OCI-LY1 (cell line): ENCODE data around the gene SNTG2.

ENCODE experiments used
- H2AFZ ChIP-seq: fragments of 200-600 bp; sonication (generic), shearing (Covaris generic); 2 replicates; pipeline ENCODE4 v1.6.0; 2014; ENCODE audit warnings: antibody characterized with exemption, mild to moderate bottlenecking, low read length
- H3F3A ChIP-seq: fragments of 200-600 bp; sonication (generic), shearing (Covaris generic); 2 replicates; pipeline ENCODE4 v1.6.0; 2014; ENCODE audit warnings: mild to moderate bottlenecking, antibody characterized with exemption, low read length, moderate library complexity; ENCODE audit not compliant: insufficient read depth
- H3K27ac ChIP-seq: fragments of 200-600 bp; sonication (generic); 2 replicates; pipeline ENCODE4 v1.5.1; 2014; ENCODE audit warnings: low read length, mixed run types, mild to moderate bottlenecking, low read depth; ENCODE audit not compliant: poor library complexity, severe bottlenecking
- H3K27me3 ChIP-seq: fragments of 200-600 bp; sonication (generic); 2 replicates; pipeline ENCODE4 v1.6.0; 2014; ENCODE audit warnings: antibody characterized with exemption, mild to moderate bottlenecking, low read length, moderate library complexity; ENCODE audit not compliant: insufficient read depth
- H3K36me3 ChIP-seq: fragments of 200-600 bp; sonication (generic); 2 replicates; pipeline ENCODE4 v1.6.1; 2014; ENCODE audit warnings: mild to moderate bottlenecking, antibody characterized with exemption, low read length, moderate library complexity, mixed read lengths; ENCODE audit not compliant: insufficient read depth
- H3K4me1 ChIP-seq: fragments of 200-600 bp; sonication (generic); 2 replicates; pipeline ENCODE4 v1.5.1; 2014; ENCODE audit warnings: mild to moderate bottlenecking, low read length, moderate library complexity; ENCODE audit not compliant: insufficient read depth, severe bottlenecking
- H3K4me2 ChIP-seq: fragments of 200-600 bp; sonication (generic), shearing (Covaris generic); 2 replicates; pipeline ENCODE4 v1.6.1; 2014; ENCODE audit warnings: low read length
- H3K4me3 ChIP-seq: fragments of 200-600 bp; sonication (generic); 2 replicates; pipeline ENCODE4 v1.5.1; 2014; ENCODE audit warnings: low read length, low read depth, mild to moderate bottlenecking, mixed read lengths; ENCODE audit not compliant: poor library complexity, severe bottlenecking
- H3K79me2 ChIP-seq: fragments of 200-600 bp; shearing (Covaris generic); 2 replicates; pipeline ENCODE4 v1.6.1; 2016; ENCODE audit warnings: mixed run types, low read length, mixed read lengths; ENCODE audit not compliant: insufficient read depth
- H3K9ac ChIP-seq: fragments of 200-600 bp; sonication (generic), shearing (Covaris generic); 2 replicates; pipeline ENCODE4 v1.6.1; 2014; ENCODE audit warnings: mild to moderate bottlenecking, low read length, mixed read lengths
- H3K9me2 ChIP-seq: fragments of 200-600 bp; sonication (generic), shearing (Covaris generic); 2 replicates; pipeline ENCODE4 v1.6.1; 2014; ENCODE audit warnings: low read depth, mild to moderate bottlenecking, low read length, mixed read lengths
- H3K9me3 ChIP-seq: fragments of 200-600 bp; shearing (Covaris generic); 2 replicates; pipeline ENCODE4 v1.6.1; 2014; ENCODE audit warnings: low read length, mixed read lengths
- H4K20me1 ChIP-seq: fragments of 200-600 bp; sonication (generic), shearing (Covaris generic); 2 replicates; pipeline ENCODE4 v1.6.0; 2016; ENCODE audit warnings: mild to moderate bottlenecking, low read length; ENCODE audit not compliant: insufficient read depth
- CTCF ChIP-seq: fragments of 200-600 bp; sonication (generic), shearing (Covaris generic); IDR thresholded peaks from 2 replicates; pipeline ENCODE4 v1.5.1; 2017; ENCODE audit warnings: mild to moderate bottlenecking, antibody characterized with exemption, low read length, moderate library complexity, mixed read lengths
- EZH2 ChIP-seq: fragments of 200-600 bp; sonication (generic), shearing (Covaris generic); IDR thresholded peaks from 2 replicates; pipeline ENCODE4 v1.8.0; 2017; ENCODE audit warnings: borderline replicate concordance, mixed run types, mild to moderate bottlenecking, antibody characterized with exemption, low read length, moderate library complexity, mixed read lengths

The SNTG2 gene

GRCh38 chr2:904246-905024 lies 46.2 kb upstream of the SNTG2 start:
- no peak overlapping the region for H3K9ac ChIP-seq
- H2AFZ ChIP-seq, result no peak overlapping the region
- H3K4me2 ChIP-seq, result no peak overlapping the region
- no peaks in the 10 kb centered on the region for H3K4me1 ChIP-seq
- no peaks in the 10 kb centered on the region for H3K36me3 ChIP-seq
- H3K4me3 ChIP-seq, result no peak overlapping the region
- no peaks in the 10 kb centered on the region for H4K20me1 ChIP-seq
- no peak overlapping the region for H3K27ac ChIP-seq
- no peaks in the 10 kb centered on the region; the same call in 1 of the 2 replicates for H3K27me3 ChIP-seq
- TF ChIP-seq EZH2 (no peak), CTCF (no peak)
- H3F3A ChIP-seq, result peaks cover 5% of the 10 kb centered on the region; the same call in 1 of the 2 replicates
- peaks cover 5% of the 10 kb centered on the region; the same call in 1 of the 2 replicates for H3K9me3 ChIP-seq
- H3K79me2 ChIP-seq, result no peaks in the 10 kb centered on the region
- no peaks in the 10 kb centered on the region for H3K9me2 ChIP-seq

- TF ChIP-seq CTCF, result no peak
- no peak for TF ChIP-seq EZH2
- no peak overlapping the region for H2AFZ ChIP-seq
Measured at GRCh38 chr2:905091-905832, 45.4 kb upstream of the SNTG2 start.

DNA sequence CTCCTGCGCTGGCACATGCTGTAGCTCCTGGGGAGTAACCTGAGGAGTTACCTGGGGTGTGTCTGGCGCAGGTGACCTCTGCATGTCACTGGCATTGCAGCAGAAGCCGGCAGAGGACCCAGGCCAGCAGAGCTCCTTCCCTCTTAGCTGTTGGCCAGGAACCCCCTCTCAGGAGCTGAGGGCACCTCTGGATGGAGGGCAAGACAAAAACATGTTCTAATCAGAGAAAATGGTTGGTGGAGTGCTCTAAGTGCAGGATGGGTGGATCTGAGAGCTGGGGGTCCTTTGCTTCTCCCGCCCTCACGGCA lies 44.9 kb upstream of the SNTG2 start:
- H3K9me2 ChIP-seq, result no peaks in the 10 kb centered on the region
- peaks cover 5% of the 10 kb centered on the region; the same call in 1 of the 2 replicates for H3F3A ChIP-seq
- no peak overlapping the region for H3K9ac ChIP-seq
- H3K36me3 ChIP-seq, result no peaks in the 10 kb centered on the region
- no peaks in the 10 kb centered on the region for H3K4me1 ChIP-seq
- no peak overlapping the region for H3K4me2 ChIP-seq
- H3K27ac ChIP-seq, result no peak overlapping the region
- no peaks in the 10 kb centered on the region; the same call in 1 of the 2 replicates for H3K27me3 ChIP-seq
- 0 out of 2 replicates have a peak, but pooled peaks cover 5% of the 10 kb centered on the region for H3K9me3 ChIP-seq
- TF ChIP-seq CTCF (no peak), EZH2 (no peak)
- H3K79me2 ChIP-seq, result no peaks in the 10 kb centered on the region
- H3K4me3 ChIP-seq, result no peak overlapping the region
- no peak overlapping the region for H2AFZ ChIP-seq
- H4K20me1 ChIP-seq, result no peaks in the 10 kb centered on the region

More at GRCh38 chr2:905091-905832, 45.4 kb upstream of the SNTG2 start:
- peaks cover 5% of the 10 kb centered on the region; the same call in 1 of the 2 replicates for H3F3A ChIP-seq
- no peaks in the 10 kb centered on the region for H3K4me1 ChIP-seq
- H3K36me3 ChIP-seq, result no peaks in the 10 kb centered on the region
- H3K27me3 ChIP-seq, result no peaks in the 10 kb centered on the region; the same call in 1 of the 2 replicates
- no peaks in the 10 kb centered on the region for H3K79me2 ChIP-seq
- H3K4me2 ChIP-seq, result no peak overlapping the region
- H3K9me2 ChIP-seq, result no peaks in the 10 kb centered on the region
- H3K9ac ChIP-seq, result no peak overlapping the region
- no peaks in the 10 kb centered on the region for H4K20me1 ChIP-seq
- H3K4me3 ChIP-seq, result no peak overlapping the region
- no peak overlapping the region for H3K27ac ChIP-seq
- H3K9me3 ChIP-seq, result 0 out of 2 replicates have a peak, but pooled peaks cover 5% of the 10 kb centered on the region
